Putamen (tissue), 1 donor: ENCODE data around the gene METTL24.

Experiments used
- DNase-seq: peaks from one replicate; pipeline ENCODE4 v3.0.0-alpha.2; 2016; ENCODE audit warnings: low spot score

METTL24 gene, protein sequence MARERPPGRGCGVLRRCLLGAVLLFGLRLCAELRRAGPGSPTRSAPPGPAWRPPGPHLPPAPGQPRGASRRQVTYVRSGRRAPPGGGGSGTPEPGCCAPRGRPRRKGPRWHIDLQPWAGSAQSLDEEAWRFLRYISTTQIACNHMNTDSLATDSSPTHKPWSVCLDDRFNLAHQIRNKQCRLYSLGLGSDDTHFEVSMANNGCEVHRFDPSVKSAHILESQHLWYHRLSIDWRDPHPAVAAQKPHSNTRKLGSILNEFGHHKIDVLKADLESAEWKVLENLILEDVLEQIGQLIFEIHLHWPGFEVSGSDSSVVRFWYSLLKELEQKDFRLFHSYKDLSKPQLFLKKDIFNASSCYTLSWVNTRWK

DNA sequence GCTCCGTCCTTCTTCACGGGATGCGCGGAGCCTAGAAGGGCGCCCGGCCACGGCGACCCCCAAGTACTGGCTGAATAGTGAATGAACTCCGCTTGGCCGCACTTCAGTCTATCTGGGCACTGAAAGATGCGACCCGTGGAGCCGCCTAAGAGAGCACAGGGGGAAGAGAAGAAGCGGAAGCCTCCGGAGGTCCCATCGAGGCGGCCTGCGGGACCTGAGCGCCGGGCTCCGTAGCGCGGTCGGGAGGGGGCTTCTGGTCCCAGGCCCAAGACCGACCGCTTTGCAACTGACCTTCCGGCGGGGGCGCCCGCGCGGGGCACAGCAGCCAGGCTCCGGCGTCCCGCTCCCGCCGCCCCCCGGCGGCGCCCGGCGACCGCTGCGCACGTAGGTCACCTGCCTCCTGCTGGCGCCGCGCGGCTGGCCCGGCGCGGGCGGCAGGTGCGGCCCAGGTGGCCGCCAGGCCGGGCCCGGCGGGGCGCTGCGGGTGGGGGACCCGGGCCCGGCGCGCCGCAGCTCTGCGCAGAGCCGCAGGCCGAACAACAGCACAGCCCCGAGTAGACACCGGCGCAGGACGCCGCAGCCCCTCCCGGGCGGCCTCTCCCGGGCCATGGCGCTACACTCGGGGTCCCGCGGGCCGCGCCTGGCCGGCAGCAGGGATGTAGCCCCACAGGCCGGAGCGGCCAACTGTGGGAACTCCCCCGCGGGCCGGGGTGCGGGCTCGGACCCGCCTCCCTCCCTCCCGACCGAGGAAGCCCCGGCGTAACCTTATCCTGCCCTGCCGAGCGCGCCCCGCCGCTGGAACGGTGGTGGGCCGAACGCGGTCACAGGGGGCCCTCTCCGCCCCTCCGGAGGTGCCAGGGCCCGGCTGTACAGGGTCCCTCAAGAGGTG is at the start of gene METTL24:
TSS of gene METTL24 (minus strand) at position 686 of the 889 bp plus-strand sequence. CDS start at position 609, 77 bp downstream.
- no peak for DNase-seq

DNA sequence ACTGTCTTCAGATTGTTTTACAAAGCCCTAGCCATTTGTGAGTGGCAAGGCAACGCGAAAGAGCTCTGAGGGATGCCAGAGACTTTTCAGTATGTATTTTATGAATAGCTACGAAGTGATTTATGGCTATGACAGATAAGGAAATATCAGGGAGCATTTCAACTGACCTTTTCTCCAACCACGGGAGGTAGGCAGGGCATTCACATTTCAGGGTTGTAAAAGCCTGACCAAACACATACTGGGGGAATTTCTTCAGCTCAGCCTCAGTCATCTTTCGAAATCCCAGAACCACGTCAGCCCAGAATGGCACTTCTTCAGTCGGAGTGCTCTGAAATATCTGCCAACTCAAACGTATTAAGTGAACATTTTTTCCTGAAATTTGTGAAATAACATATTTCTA is 46.5 kb upstream of the METTL24 start:
- DNase-seq, result no peak

DNA sequence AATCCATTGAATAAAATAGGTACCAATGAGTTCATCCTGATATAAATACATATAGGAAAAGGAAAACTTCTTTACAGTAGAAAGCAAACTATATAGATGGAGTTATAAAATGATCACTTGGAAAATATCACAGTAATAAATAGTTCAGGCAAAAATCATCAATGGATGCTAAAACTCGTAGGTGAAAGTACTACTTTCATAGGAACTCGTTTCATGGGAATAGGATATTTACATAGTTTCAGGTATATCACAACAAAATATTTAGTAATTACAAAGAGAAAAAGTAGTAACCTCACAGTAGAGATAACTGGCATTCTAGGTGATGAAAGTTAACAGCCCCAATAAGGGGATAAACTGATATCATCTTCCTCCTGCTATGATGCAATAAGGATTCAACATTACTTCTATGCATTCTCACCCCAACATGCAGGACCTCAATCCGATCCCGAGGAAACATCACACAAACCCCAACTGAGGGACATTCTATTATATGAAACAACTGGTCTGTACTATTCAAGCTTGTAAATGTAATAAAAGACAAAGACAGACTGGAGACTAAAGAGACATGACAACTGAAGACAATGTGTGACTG is 43.5 kb upstream of the METTL24 start:
- no peak for DNase-seq

DNA sequence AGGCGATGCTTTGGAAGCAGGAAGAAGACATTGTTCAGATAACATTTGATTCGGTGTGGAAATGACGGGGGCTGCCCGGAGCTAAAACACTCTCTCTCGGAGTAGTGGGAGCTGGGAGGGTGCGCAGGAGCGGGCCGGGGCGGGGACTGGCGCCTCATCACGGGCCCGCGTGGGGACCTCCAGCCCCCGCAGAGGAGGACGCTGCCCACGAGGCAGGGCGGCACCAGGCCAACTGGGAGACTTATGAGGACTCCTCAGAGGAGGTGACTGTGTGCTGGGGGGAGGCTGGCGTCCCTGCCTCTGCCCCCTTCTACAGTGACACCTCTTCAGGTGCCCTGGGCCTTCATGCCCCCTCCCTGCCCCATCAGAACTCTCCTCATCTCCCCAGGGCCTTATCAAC is 42.1 kb upstream of the METTL24 start:
- DNase-seq, result no peak

DNA sequence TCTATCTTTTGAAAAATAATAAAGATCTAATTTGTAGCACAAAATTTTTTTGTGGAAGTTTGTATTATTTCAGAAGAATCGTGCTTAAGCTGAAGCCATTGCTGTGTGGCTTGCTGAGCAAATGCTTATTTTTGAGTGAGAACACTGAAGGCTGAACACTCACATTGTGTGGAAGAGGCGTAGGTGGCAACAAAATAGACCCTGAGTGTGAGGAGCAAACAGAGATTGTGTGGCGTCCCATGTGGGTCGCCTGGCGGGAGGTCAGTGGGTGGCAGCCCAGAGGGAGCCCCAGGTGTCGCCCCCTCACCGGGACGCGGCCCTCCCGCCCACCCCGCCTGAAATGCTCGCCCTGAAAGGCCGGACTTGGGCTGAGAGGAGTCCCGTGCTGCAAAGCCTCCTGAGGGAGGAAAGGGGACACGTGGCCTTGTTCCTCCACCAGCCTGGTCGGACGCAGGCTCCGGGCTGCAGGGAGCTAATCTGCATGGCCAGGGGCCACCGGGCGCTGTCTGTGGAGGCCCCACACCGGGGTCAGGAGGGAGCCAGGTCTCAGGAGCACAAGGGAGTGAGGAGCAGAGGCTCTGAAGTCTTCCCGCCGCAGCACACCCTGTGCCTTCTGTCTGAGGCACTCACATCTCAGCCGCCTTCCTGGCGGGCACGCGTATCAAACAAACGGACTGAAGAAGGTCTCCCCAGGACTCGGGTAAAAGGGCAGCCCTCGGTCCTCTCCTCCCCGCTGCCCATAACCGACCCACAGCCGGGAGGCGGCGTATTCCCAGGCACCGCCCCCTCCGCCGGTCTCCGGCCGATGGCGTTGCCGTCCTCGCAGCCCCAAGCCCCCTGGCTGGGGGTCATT is 41.3 kb upstream of the METTL24 start:
- no peak for DNase-seq

DNA sequence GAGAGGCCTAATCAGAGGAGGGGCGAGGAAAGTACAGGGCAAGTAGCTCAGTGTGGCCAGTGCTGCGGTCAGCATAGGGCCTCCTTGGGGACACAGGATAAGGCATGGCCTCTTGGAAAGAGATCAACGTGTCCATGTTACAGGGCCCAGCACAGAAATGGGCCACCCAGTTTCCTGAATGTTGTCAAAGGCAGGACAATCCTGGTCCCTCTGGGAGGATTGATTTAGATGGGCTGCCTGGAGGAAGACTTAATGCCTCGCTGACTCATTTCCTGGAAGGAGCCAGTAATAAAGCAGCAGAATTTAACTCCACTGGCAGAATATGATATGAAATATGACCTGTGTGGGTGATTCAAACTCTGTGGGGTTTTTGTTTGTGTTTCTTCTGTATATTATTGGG is 40.6 kb upstream of the METTL24 start:
- no peak for DNase-seq

DNA sequence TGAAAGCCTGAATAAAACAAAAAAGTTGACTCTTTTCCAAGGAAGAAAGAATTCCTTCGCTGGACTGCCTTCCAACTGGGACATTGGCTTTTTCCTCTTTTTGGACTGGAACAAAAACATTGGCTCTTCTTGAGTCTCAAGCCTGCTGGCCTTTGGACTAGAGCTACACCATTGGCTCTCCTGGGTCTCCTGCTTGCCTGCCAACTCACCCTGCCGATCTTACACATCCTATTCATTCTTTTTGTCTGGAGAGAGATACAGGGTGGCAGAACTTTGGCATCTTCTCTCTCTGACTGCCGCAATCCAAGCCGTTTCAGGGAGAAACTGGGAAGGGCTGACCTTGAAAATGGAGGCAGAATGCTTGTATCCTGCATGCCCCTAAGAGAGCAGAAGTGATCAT is 37.1 kb upstream of the METTL24 start:
- DNase-seq, result no peak

DNA sequence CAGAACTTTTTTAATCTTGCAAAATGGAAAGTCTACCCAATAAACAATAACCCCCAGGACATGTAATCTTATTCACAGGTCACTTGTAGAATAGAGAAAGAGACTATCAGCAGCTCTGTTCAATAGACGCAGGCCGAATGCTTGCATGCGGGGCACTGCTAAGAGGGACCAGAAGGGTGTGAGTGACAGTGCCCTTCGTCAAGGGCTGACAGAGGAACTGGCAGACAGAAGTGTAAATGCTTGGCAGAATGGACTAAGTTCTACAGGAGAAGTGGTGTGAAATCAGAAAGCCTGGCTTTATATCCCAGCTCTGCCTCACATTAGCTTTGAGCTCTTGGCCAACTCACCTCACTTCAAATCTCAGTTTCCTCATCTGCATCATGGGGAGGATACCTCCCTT is 36.3 kb upstream of the METTL24 start:
- no peak for DNase-seq

DNA sequence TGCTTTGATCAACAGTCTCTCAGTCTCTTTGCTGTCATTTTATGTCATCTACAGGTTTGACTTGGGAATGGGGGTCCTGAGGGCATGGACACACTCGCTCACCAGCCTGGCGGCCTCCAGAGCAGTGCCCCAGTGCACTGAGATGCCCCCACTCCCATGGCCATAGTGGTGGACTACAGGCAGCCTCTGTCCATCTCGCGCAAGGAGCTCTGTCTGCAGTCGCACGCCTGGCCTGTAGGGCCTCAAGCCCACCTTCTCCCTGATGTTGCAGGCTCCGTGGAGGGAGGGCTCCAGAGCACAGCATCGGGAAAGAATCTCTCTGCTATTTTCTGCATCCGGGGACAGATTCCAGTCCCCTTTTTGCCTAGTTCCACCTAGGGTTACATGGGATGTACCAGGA is 34.6 kb upstream of the METTL24 start:
- DNase-seq, result no peak

DNA sequence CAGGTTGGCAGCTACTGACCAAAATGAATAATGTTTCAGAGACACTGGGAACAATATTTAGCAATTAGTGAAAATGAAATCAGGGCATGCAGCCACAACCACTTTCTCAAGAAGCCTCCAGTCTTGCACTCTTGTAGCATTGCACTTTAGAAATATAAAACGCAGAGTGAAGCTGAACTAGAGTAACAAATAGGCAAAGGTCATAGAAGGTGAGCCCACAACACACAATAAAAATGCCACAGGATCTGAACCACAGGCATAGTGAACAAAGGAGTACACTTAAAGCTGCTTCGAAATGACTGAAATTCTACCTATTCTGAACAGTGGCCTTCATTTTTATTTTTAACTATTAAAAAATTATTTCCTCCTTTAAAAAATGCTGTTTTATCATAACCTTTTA is 32.3 kb upstream of the METTL24 start:
- DNase-seq, result no peak

DNA sequence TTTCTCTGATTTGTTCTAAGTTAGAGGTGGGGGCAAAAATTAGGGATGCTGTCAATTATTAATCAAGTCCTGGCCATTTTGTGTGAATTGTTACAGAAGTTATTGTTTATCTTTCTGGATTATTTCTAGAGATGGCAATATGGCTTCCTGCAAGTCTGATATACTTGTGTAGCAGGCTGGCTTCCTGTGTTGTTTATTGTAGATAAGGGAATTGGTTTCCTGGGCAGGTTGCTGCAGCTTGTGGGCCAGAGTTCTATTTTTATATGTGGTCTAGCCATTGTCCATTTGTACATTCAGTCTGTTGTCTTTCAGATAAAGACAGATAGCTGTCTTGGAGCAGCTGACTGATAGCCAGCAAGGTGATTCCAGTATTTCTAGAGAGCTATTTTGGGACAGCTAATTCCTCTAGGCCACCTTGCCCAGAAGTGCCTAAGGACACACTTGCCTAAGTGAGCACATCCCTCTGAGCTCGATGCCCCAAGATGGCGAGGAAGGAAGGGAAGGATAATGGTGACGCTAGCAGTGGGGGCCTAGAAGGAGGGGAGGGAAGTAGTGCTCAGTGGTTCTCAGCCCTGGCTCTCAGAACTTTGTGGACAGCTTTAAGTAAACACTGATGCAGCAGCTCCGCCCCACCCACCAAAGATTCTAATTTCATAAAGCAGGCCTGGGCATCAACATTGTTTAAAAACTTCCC is 31.7 kb upstream of the METTL24 start:
- DNase-seq, result no peak

DNA sequence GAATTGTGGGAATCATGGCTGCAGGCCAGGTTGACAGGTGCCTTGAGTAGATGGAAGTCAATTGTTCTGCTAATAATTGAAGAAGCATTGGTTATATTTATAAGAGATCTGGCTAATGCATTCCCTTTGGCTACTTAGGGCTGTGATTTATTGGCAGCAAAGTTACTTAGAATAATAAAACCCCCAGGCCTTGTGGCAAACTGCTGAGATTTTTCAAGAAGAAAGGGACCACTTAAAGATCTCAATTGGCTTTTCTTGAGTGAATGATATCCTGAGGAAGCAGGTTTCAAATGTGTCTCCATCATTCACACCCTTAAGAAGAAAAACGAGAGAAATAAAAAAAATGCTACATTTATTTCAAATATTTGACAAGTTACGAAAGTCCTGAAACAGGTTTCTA is 29.8 kb upstream of the METTL24 start:
- no peak for DNase-seq

DNA sequence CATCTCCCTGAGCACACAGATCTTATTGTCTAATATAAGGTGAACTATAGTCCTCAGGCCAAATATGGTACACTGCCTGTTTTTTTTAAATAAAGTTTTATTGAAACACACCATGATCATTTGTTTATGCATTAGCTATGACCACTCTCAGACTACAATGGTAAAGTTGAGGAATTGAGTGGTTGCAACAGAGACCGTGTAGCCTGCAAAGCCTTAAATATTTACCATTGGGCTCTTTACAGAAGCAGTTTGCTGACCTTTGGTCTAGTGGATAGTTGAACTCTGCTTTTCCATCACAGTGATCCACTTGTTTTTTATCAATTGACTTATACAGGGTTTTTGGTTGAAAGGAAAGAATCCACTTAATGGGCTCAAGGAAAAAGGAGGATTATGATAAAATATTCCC is 27.3 kb upstream of the METTL24 start:
- no peak for DNase-seq

DNA sequence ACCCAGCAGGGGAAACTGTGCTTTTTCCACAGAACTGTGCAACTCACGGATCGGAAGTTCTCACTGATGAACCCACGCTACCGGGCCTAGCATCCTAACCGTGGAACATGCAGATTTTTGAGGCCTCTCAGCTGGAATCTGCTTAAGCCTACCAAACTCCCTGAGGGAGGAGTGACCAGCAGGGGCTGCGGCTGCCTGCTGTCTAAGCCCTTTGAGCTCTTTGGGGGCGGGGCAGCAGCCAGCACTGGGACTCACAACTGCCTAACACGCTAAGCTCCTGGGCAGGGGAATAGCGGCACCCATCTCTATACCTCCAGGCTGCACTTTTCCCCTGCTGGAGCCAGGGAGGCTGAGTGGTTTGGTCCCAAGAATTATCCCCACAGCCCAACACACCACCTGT is 20.4 kb upstream of the METTL24 start:
- no peak for DNase-seq

DNA sequence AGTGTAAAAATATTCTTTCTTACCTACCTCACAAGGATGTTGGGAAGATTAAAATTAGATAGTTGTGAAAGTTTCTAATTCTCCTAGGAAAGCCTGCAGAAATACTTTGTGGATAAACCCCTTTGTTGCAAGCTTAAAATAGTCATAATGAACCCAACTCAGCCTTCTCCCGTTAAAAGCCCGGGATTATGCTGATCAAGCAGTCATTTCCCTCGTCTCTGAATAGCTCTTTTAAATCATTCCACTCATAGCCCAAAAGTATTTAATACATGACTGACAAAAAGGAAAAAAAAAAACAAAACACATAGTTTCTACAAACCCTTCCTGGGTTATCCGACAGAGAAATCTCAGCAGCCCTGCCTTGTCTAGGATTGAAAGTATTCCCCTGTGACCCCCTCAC is 10.9 kb upstream of the METTL24 start:
- no peak for DNase-seq

DNA sequence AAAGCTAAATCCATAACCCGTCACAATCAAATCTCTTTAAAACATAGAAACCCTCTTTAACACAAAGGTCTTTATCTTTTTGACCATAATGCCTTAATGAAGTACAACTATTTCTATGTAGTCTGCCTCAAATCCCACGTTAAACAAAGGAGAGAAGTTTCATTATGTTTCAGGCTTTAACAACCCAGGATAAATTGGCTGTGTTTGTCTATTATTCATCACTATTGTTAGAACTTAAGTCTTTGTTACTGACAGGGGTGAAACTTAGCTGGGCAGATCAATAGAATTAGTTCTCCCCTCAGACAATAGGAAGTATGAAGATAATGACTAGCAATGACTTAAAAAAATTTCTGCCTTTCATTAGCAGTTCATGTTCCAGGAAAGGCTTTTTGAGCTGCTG is 10.1 kb upstream of the METTL24 start:
- no peak for DNase-seq

DNA sequence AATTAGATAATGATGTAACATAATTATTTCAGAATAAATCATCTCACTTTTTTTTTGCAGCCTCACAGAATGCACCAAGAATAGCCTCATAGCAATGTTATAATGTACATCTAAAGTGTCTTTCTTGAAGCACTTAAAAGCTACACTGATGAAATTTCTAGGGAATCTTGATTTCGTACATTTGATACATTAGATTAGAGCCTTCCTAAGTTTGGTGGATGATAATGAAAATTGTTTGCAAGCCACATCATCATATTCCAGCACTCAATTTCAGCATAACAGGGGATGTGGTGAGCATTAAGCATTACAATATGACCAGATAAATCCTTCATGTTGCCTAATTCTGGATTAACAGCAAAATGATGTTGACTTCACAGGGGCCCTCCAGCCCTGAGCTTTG is 9.7 kb upstream of the METTL24 start:
- no peak for DNase-seq

DNA sequence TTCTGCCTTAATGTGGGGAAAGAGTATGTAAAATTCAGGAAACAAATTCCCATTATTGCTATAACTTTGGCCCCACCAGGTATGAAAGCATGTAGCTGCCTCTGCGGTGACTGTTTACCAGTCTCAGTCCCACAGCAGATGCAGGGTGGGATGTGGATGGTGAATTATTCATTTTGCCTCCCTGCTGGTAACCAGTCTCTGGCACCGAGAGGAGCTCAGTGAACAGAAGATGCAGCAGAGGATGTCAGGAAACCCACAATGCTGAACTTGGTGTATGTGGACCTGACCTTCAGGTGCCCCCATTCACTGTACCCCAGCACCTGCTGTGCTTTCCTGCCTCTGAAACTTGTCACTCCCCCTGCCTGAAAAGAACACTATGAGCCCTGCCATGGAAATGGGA is 8.8 kb upstream of the METTL24 start:
- DNase-seq, result no peak

DNA sequence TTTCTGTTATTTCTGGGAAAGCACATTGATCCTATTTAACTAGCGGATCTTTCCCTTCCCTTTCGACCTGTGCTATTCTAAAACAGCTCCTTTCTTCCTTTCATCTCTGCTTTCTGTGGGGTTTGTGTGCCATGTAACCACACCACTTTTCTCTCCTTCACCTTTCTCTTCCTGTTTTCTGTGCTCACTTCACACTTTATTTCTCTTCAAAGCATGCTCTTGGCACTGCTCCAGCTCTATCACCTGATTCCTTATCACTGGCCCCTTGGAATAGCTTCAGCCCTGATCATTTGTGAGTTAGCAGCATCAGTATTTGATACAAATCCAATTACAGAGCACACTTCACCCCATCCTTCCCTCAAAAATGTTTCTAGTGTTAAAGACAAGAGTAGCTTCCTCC is 8.1 kb upstream of the METTL24 start:
- no peak for DNase-seq

DNA sequence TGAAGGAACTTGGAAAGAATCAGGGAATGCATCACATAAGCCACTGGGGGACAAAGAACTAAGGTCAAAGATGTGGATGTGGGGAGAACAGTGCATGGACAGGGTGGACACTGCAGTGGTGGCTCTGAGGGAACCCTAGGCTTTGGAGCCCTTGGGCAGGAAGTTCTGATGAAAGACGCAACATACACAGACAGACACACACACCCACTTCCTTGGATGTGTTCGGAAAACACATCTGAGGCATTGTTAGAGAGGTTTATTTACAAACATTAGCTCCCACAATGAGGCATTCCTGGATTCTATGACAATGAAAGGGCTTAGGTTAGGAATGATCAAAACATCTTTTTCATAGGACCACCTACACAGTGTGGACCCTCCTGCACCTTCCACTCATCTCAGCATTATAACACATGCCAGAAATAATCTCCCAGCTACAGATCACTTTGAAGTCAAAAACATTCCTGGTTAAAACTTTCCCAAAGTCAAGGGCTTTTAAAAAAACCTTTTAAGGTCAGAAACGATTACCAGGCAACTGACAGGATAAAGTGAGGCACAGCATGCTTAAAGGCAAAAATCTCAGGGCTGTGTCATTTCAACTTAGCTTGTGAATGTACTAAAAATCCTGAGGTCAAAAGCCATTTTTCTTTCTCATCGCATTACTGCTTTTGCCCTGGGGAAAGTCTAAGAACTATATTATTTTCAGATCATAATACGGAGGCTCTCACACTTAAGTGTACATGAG is 6.4 kb upstream of the METTL24 start:
- no peak for DNase-seq

DNA sequence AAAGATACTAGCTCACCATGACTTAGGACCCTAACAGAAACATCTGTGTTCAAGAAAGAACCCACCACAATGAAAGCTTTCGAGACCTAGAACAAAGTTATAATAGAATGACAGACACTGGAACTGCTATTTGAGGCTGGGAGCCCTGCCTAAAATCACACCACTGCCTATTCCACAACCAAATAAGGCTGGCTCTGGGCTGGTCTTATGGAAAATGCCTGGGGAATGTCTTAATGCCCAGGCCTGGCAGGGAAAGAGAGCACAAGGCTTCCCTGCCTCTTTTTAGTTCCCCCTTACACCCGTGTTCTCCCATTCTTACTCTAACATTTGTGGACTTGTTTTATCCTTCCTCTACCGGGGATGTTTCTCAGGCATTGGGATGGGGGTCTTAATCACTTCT is 5.6 kb upstream of the METTL24 start:
- no peak for DNase-seq
